ENCODE results near the gene PRAMEF20.

Gene PRAMEF20

DNA sequence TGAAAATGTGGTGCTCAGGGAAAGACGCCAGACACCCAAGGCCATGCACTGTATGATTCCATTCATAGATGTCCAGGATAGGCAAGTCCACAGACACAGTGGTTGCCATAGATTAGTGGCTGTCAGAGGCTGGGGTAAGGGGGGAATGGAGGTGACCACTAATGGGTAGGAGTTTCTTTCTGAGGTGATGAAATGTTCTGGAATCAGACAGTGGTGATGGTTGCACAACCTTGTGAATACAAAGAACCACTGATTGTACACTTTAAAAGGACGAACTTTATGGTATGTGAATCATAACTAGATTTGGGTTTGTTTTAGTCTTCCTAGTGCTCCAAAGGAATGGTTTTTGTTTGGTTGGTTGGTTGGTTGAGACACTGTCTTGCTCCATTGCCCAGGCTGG lies 51.7 kb downstream of the PRAMEF20 start:
- in situ Hi-C loops (cut with MboI; ENCODE audit: low sequenced_read_pairs): no loop called here

DNA sequence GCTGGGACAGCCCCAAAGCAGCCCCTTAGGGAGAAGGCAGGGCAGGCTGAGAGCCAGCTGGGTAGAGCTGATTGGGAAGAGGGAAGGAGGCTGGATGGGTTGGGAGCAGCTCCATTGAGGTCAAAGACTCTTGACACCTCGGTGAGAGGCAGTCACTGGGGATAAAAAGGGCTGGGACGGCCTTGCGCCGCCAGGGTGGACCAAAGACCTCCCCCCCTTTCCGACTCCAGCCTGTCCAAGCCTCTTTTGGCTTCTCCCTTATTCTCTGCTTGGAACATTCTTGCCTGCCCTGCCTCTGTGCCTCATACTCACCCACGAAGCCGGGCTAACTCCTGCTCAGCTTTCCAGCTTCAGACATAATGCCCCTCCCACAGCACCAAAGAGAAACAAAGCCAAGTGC lies 52.4 kb downstream of the PRAMEF20 start:
- in situ Hi-C loops (cut with MboI; ENCODE audit: low sequenced_read_pairs): no loop called here

DNA sequence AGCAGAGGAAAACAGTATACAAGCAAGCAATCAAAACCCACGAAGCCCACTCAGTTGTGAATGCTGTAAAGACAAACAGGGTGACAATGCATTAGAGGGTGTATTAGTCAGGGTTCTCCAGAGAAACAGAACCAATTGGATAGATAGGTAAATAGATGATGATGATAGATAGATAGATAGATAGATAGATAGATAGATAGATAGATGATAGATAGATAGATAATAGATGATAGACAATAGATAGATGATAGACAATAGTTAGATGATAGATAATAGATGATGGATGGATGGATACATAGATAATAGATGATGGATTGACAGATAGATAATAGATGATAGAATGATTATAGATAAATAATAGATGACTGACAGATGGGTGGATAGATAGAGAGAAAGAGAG lies 55.3 kb downstream of the PRAMEF20 start:
- in situ Hi-C loops (cut with MboI; ENCODE audit: low sequenced_read_pairs): no loop called here

DNA sequence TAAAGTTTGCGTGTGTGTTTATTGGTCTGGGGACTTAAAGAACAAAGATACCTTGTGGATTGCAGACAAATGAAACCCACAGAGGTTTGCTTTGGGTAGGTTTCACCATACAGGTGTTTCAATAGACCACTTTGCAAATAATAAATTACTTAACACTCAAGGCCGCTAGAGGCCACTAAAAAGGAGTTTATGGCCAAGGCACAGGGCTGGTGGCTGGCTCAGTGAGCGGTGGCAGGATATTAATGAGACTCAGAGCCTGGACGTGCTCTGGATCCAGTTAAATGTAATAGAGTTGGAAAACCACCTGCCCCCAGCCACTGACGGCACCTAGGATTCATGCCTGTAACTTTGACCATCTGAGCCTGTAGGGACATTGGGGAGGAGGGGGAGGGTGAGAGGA lies 59.1 kb downstream of the PRAMEF20 start:
- in situ Hi-C loops (cut with MboI; ENCODE audit: low sequenced_read_pairs): no loop called here
